GM18861 (cell line): ENCODE measurements around the gene CLEC14A.

Experiments
- ATAC-seq: cut with Tn5 transposase; IDR thresholded peaks from one replicate; pipeline ENCODE4 v1.9.1; 2021; ENCODE audit not compliant: unreplicated experiment

The CLEC14A gene

GRCh38 chr14:38205949-38206665 lies 49.8 kb downstream of the CLEC14A start:
- ATAC-seq: no peak

- ATAC-seq: no peak
Measured at GRCh38 chr14:38205119-38205813, 50.6 kb downstream of the CLEC14A start.

DNA sequence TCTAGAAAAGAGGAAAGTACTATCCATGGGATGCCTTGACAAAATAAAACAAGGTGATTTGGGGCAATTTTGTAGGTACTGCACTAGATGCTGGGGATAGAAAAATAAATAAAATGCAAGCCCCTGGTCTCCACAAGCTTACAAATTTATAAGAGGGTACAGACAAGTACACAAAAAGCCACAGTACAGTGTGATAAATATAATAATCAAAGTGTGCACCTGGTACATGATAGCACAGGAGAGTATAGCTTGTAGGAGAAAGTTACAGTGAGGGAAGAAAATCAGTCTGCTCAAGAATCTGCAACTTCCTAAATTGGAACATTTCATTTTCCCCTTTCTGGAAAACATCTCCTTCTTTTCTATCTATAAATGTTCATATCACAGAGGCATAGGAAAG lies 51.2 kb downstream of the CLEC14A start:
- ATAC-seq: no peak
